Stomach (tissue), 4 donors: ENCODE results near the gene AFMID.

Experiments
- POLR2A ChIP-seq, 4 donors: fragments of 450-650 bp; IDR thresholded peaks; one replicate each; pipeline ENCODE4 v1.6.1; 2016; ENCODE audit warnings: antibody characterized with exemption in 4 of 4, control low read depth in 2 of 4, mild to moderate bottlenecking in 1 of 4, moderate library complexity in 1 of 4
- POLR2AphosphoS5 ChIP-seq, 3 donors: sonication (generic); formaldehyde crosslinking; IDR thresholded peaks; one replicate each; pipeline ENCODE4 v1.6.1; 2016; ENCODE audit warnings: antibody characterized with exemption in 3 of 3

DNA sequence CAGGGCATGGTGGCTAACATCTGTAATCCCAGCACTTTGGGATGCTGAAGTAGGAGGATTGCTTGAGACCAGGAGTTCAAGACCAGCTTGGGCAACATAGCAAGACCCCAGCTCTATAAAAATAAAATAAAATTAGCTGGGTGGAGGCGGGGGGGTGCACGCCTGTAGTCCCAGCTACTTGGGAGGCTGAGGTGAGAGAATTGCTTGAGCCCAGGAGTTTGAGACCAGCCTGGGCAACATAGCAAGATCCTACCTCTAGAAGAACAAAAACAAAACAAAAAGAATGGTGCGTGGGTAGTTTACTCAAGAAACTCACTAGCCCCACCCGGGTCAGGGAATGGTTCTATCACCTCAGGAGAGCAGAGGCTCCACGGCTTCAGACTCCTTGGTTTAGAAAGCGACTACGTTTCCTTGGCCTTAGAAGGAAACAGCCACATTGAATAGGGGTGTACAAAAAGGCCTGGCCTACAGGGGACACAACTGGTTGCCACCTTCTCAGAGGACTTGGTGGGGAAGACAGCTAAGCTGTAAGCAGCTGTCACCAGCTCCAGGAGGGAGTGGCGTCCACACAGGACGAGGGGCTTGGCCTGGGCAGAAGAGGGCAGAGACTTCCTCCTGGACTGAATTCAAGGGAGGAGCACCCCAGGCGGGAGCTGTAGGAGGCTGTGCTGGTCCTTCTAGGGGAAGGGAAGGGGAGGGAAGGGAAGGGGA, 1.0 kb upstream of the AFMID start:
- TF ChIP-seq POLR2A (IDR thresholded peaks at IDR 0.05) (no peak), POLR2AphosphoS5 (IDR thresholded peaks at IDR 0.05) (no peak)
